Fibroblast of lung (primary cell): ENCODE data around the gene UCHL3. TPM values are rescaled to one million over a fixed set of nuclear protein-coding genes. Genes with fewer than 3 reads are reported as not detected.

Source experiments
- DNase-seq, 2 donors: peaks; one replicate each; pipeline versions ENCODE4 v3.0.0 to v3.0.0-alpha.2; 2010; ENCODE audit warnings: low read depth in 2 of 2
- H2AFZ ChIP-seq: 2 replicates; pipeline ENCODE4 v1.5.1; 2012; ENCODE audit warnings: low read length, control low read depth, inconsistent platforms
- H3K27ac ChIP-seq: 2 replicates; pipeline ENCODE4 v1.5.1; 2011; ENCODE audit warnings: low read length, control low read depth; ENCODE audit not compliant: insufficient read depth
- H3K27me3 ChIP-seq: 2 replicates; pipeline ENCODE4 v1.5.1; 2011; ENCODE audit warnings: mild to moderate bottlenecking, low read length; ENCODE audit not compliant: control insufficient read depth, insufficient read depth
- H3K36me3 ChIP-seq: 2 replicates; pipeline ENCODE4 v1.5.1; 2011; ENCODE audit warnings: low read length; ENCODE audit not compliant: control insufficient read depth, insufficient read depth
- H3K4me1 ChIP-seq: 2 replicates; pipeline ENCODE4 v1.5.1; 2011; ENCODE audit warnings: low read length; ENCODE audit not compliant: control insufficient read depth, insufficient read depth; ENCODE audit errors: extremely low read depth
- H3K4me2 ChIP-seq: 2 replicates; pipeline ENCODE4 v1.5.1; 2011; ENCODE audit warnings: low read length, control low read depth; ENCODE audit not compliant: insufficient read depth; ENCODE audit errors: extremely low read depth
- H3K4me3 ChIP-seq, 4 experiments: fragments of 200-600 bp in 1 of 4; sonication (generic) in 1 of 4; replicated peaks in 1 of 4; 2 replicates each; pipeline ENCODE4 v1.5.1; 2011 to 2016; ENCODE audit warnings: low read length in 4 of 4, low read depth in 3 of 4, mild to moderate bottlenecking in 3 of 4, control low read depth in 2 of 4, inconsistent platforms in 1 of 4, mixed read lengths in 1 of 4; ENCODE audit not compliant: insufficient read depth in 1 of 4; ENCODE audit errors: control extremely low read depth in 1 of 4
- H3K79me2 ChIP-seq: 2 replicates; pipeline ENCODE4 v1.5.1; 2012; ENCODE audit warnings: mild to moderate bottlenecking, low read length, inconsistent platforms; ENCODE audit not compliant: control insufficient read depth, insufficient read depth
- H3K9ac ChIP-seq: 2 replicates; pipeline ENCODE4 v1.5.1; 2011; ENCODE audit warnings: mild to moderate bottlenecking, low read length, control low read depth; ENCODE audit not compliant: insufficient read depth
- H3K9me3 ChIP-seq: 2 replicates; pipeline ENCODE4 v1.5.1; 2012; ENCODE audit warnings: low read depth, low read length; ENCODE audit not compliant: control insufficient read depth, insufficient read depth
- H4K20me1 ChIP-seq: 2 replicates; pipeline ENCODE4 v1.5.1; 2011; ENCODE audit warnings: low read length; ENCODE audit not compliant: control insufficient read depth, insufficient read depth; ENCODE audit errors: extremely low read depth
- CTCF ChIP-seq, 2 donors: IDR thresholded peaks in 1 of 2; conservative IDR thresholded peaks in 1 of 2; 1 replicate in 1 of 2; 2 replicates in 1 of 2; pipeline ENCODE4 v1.5.1; 2011 to 2012; ENCODE audit warnings: low read length in 2 of 2, control low read depth in 1 of 2, inconsistent platforms in 1 of 2, low read depth in 1 of 2, mild to moderate bottlenecking in 1 of 2
- EZH2 ChIP-seq: IDR thresholded peaks from 2 replicates; pipeline ENCODE4 v1.5.1; 2012; ENCODE audit warnings: low read length, control low read depth, mild to moderate bottlenecking; ENCODE audit errors: missing control alignments
- polyA plus RNA-seq, 2 donors: library from polyadenylated mRNA; depleted of rRNA in 1 of 2; stranded (reverse) in 1 of 2; unstranded in 1 of 2; fragments of >200 nt; gene quantifications; 2 replicates each; pipeline ENCODE4 v1.2.1, GENCODE V29; 2011 to 2012; ENCODE audit warnings: missing spikeins in 1 of 2
- total RNA-seq: library from RNA; depleted of rRNA; stranded (reverse); fragments of >200 nt; gene quantifications from 2 replicates; pipeline ENCODE4 v1.2.1, GENCODE V29; 2014

UCHL3 gene
- total and polyA plus RNA-seq, 2 donors (not counting 1 experiment from before 2014, with no cell fraction given): 30.9 to 81.9 TPM

DNA sequence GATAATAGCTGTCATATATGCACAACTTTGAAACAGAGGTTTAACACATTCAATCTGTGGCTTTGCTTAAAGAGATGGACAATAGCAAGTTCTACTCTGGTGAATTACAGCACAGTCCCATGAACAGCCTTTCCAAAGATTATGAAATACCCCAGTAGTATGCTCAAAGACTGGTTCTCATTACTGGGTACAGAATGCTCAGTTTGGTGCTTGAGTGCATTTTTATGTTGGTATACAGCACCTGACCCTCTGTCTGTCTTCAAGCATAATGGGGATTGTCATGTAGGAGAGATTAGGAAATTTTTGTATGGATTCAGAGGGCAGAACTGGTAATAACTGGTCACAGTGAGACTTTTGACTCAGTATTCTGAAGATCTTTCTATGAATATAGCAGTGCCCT is 94.1 kb downstream of the UCHL3 start:
- Histone ChIP-seq H2AFZ (no peak overlapping the region), H3K36me3 (peaks cover 3% of the 10 kb centered on the region), H3K9me3 (no peaks in the 10 kb centered on the region), H3K79me2 (peaks cover 96% of the 10 kb centered on the region), H3K4me2 (no peak overlapping the region), H3K4me3 (no peak overlapping the region), H3K27ac (no peak overlapping the region), H4K20me1 (no peaks in the 10 kb centered on the region), H3K4me1 (peaks cover 11% of the 10 kb centered on the region), H3K27me3 (no peaks in the 10 kb centered on the region), H3K9ac (no peak overlapping the region)
- no peak for DNase-seq
- no peak for TF ChIP-seq CTCF (conservative IDR thresholded peaks at IDR 0.05 in 1 of 2, IDR thresholded peaks at IDR 0.05 in 1 of 2; ENCODE audit: low read depth in 1 of 2, low read length in 2 of 2)

GRCh38 chr13:75645141-75645540 is 95.5 kb downstream of the UCHL3 start:
- Histone ChIP-seq H3K27me3 (no peaks in the 10 kb centered on the region), H3K27ac (no peak overlapping the region), H3K9me3 (no peaks in the 10 kb centered on the region), H3K36me3 (peaks cover 3% of the 10 kb centered on the region), H3K4me1 (peaks cover 8% of the 10 kb centered on the region), H3K4me2 (no peak overlapping the region), H2AFZ (no peak overlapping the region), H3K4me3 (no peak overlapping the region), H3K79me2 (peaks cover 95% of the 10 kb centered on the region), H3K9ac (no peak overlapping the region), H4K20me1 (no peaks in the 10 kb centered on the region)
- TF ChIP-seq EZH2 (no peak), CTCF (conservative IDR thresholded peaks at IDR 0.05 in 1 of 2, IDR thresholded peaks at IDR 0.05 in 1 of 2; ENCODE audit: low read depth in 1 of 2, low read length in 2 of 2) (no peak)
- DNase-seq: no peak

DNA sequence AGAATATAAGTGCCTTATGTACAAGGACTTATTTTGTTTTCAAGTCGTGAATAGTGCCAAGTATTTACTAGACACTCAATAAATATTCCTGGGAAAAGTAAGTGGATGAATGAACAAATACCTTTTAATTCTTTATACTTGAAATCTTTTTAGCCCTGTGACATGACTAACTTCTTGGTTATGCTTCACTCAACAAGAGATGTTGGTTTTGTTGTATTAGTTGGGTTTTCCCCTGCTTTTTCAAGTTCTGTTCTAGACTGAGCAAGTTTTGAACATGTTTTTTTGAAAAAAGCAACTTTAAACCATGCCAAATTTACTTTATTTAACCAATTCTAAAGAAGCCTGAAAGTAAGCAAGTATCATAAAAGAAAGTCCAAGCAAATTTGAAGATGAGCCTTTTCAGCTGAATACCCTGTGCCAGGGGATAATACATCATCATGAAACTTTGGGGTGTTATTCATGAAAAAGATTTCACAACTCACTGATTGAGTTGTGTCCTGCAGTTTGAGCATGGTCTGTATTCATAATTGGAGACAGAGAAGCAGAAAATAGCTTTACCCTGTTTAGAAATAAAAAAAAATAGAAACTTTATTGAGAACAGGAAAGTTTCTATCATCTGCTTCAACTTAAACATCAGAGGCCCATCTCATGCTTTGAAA is 97.7 kb downstream of the UCHL3 start:
- Histone ChIP-seq H3K4me1 (peaks cover 5% of the 10 kb centered on the region), H3K9me3 (no peaks in the 10 kb centered on the region), H3K79me2 (peaks cover 94% of the 10 kb centered on the region), H3K9ac (no peak overlapping the region), H3K27me3 (no peaks in the 10 kb centered on the region), H2AFZ (no peak overlapping the region), H3K4me3 (no peak overlapping the region), H4K20me1 (no peaks in the 10 kb centered on the region), H3K4me2 (no peak overlapping the region), H3K27ac (no peak overlapping the region), H3K36me3 (peaks cover 1% of the 10 kb centered on the region)
- DNase-seq: peak in 1 of 2 donors; percentile 62
- no peak for TF ChIP-seq EZH2
- no peak for TF ChIP-seq CTCF (conservative IDR thresholded peaks at IDR 0.05 in 1 of 2, IDR thresholded peaks at IDR 0.05 in 1 of 2; ENCODE audit: low read depth in 1 of 2, low read length in 2 of 2)
